ENCODE results near the gene REV1.
"Not testable (repeated sequence)": the region's sequence is repeated elsewhere in the genome, so short reads cannot be mapped to it uniquely, and the experiment has no call there.

REV1 gene

DNA sequence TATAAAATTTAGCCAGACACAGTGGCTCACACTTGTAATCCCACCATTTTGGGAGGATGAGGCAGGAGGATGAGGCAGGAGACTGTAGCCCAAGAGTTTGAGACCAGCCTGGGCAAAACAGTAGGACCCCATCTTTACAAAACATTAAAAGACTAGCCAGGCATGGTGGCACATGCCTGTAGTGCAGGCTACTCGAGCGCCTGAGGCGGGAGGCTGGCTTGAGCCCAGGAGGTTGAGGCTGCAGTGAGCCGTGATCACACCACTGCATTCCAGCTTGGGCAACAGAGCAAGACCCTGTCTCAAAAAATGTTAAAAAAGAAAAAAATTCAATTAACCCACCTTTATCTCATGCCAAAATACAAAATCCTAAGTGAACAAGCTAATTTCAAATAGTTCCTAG, 4.0 kb downstream of the REV1 start:
- peak; percentile 20 for DNase-seq

DNA sequence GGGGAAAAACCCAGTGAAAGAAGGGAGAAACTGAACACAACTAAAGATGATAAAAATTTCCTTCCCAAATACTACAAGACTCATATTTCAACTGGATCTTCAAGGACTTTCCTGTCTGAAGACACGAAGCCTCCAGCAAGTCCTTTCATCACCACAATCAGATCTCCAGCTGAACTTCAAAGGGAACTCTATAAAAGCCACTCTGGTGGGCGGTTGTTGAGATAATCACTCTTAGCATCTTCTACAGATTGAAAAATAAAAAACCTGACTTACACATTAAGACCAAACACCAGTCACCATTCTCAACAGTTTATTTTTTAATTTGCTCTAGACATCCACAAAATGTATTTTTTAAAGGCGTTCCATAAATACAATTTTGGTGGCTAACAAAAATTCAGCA, 4.4 kb downstream of the REV1 start:
- DNase-seq: no peak

DNA sequence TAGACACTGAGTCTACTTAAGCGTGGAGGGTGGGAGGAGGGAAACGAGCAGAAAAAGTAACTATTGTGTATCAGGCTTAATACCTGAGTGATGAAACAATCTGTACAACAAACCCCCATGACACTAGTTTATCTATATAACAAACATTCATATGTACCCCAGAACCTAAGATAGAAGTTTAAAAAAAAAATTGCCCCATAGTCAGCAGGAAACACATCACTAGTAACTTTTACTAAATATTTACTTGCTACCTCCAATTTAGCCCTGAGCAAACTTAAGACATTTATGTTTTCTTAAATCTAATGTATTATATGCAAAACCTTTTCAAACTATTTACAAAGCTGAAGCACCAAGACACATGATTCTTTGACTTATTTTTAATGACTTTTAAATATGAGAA, 5.6 kb downstream of the REV1 start:
- no peak for DNase-seq

DNA sequence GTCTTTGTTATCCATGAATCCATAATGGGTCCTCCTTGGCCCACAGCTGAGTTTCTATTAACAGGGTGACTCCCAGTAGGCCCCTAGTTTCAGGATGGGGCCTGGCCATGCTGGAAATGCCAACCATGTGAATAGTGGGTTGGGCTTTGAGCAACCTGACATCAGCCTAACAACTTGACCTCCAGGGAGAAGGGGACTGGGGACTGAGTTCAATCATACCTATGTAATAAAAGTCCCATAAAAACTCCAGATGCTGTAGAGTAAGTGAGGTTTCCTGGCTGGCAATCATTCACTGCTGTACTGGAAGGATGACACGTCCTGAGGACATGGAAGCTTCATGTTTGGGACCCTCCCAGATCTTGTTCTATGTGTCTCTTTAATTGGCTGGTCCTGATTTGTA, 7.9 kb downstream of the REV1 start:
- DNase-seq: peak; percentile 58

DNA sequence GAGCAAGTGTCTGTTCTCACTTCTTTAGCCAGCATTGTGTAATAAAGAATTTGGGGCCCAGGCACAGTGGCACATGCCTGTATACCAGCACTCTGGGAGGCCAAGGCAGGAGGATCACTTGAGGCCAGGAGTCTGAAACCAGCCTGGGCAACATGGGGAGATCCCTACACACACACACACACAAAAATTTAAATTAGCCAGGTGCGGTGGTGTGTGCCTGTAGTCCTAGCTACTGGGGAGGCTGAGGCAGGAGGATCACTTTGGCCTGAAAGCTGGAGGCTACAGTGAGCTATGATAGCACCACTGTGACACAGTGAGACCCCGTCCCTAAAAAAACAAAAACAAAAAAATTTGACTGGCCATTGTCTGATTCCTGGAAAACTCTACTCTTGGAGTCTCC, 8.3 kb downstream of the REV1 start:
- DNase-seq: no peak

DNA sequence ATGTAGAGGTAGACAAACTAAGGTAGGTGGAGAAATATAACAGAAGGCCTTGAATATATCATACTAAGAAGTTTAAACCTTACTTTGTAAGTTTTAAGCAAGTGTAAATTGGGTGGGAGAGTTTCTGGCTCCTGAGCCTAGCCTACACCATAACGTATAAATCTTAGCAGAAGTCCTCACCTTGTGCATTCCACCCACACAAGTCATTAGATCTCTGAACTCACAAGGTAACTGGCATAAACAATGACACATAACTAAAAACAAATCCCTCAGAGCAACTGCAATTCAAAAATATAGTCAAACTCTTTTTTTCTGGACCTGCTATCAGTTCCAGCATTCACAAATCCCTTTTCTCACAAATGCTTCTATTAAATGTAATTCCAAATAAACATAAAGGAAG, 9.4 kb downstream of the REV1 start:
- DNase-seq: no peak

DNA sequence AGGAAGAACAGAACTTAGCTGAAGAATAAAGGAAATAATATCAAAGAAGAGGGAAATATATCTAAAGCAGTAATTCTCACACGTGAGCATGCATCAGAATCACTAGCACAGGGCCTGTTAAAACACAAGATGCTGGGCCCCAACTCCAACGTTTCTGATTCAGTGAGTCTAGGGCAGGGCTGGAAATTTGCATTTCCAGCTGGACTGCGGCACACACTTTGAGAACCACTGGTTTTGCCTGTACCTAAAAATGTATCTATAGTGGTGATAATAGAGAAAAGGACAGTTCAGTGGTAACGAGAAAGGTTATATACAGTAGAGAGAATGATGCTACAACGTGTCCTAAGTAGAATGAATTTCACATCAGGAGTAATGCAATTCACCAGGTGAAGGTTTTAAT, 11.2 kb downstream of the REV1 start:
- no peak for DNase-seq

DNA sequence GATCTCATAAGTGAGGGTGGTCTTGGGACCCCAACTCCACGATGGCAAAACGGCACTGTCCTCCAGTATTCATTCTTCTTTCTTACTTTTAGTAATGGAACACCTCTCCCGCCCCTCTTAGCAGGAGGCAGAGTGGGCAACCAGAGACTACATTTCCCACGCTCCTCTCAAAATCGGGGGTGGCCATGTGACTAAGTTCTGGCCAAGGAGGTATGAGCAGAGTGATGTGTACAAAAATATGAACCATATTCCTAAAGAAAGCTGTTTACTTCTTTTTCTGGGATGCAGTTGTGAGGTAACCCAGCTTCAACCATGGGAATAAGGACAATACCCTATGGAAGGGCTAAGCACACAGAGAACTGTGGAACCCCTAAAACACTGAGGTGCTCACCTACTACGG, 12.8 kb downstream of the REV1 start:
- no peak for DNase-seq

DNA sequence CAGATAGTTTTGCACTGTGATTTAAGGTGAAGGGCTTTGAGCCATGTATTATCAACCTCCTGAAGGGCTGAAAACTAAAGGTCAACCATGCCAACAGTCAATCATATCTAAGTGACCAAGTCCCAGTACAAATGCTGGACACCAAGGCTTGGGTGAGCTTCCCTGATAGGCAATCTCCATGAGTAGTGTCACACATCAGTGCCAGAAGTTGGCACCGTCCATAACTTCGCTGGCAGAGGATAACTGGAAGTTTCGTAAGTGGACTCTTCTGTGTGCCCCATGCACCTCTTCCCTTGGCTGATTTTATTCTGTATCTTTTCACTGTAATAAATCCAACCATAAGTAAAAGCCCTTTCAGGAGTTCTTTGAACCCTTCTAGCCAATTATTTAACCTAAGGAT, 13.2 kb downstream of the REV1 start:
- no peak for DNase-seq

DNA sequence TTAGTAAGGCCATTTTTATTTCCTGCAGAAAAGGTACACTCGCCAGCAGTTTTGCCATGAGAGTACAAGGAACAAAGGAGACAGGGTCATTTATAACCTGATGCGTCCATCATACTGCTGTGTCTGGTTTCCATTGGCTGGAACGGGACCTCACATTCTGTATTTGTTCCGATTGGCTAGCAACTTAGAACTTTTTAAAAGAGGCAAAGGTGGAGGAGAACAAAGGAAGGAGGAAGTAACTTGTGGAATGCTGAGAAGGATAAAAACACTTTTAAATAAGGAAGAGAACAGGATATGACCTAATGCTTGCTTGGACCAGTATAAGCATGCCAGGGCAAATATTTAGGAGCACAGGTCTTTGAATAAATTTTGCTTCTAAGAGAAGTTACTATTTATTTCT, 14.7 kb downstream of the REV1 start:
- DNase-seq: peak; percentile 38

DNA sequence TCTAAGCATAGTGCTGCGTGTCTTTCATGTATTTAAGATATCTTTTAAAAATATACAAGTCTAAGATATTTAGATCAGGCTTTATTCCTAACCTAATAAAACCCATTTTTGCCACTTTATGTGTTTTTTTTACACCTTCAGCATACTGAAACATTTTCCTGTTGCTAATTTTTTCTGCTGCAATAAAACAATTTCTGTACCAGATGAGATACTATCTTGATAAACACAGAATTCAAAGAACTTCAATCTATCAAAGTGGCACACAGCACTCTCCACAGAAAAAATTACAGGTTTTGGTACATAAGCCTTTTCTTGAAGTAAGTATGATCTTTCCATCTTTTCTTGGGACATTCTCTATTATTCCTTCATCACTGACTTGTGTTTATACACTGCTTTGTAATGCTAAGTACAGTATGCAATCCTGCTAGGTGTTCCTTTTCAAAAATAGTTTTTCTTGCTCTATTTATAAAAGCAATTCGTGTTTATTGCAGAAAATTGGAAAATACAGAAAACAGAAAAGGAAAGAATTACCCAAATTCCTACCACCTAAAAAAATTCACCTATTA, 16.2 kb downstream of the REV1 start:
- DNase-seq: no peak

DNA sequence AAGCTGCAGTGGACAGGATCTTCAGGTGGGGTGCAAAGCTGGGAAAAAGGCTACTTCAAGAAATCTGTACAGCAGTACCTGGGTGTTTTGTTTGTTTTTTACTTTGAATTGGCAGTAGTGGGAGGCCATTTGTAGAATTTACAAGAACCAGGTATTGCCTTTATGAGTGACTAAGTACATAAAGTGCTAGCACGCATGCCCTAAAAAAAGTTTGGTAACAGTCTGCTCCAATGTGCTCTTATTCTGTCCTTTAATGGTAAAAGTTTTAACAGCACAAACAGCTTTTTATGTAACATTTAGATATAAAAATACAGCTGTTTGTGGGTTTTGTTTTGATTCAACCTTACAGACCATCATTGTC, 17.2 kb downstream of the REV1 start:
- DNase-seq: no peak

DNA sequence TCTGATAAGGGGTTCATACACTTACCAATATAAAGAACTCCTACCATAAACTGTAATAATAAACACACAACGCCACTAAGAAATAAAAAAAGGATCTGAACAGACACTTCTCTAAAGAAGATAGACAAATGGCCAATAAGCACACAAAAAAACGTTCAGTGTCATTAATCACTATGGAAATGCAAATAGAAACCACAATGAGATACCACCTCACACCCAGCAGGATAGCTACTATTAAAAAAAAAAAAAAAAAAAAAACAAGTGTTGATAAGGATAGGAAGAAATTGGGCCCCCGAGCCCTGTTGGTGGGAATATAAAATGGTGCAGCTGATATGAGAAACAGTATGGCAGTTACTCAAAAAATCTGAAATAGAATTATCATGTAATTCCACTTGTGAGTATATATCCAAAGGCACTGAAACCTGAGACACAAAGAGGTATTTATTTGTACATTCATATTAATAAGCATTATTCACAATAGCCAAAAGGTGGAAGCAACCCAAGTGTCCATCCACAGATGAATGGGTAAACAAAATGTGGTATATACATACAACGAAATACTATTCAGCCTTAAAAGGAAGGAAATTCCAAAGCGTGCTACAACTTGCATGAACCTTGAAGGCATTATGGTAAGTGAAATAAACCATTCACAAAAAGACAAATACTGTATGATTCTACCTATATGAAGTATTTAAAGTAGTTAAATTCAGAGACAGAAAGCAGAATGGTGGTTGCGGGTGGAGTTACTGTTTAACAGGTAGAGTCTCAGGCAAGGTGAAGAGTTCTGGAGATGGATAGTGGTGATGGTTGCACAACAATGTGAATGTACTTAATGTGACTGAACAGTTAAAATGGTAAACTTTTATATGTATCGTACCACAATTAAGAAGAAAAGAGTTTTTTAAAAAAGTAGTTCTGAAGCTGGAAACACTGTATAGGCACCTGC, 17.9 kb downstream of the REV1 start:
- DNase-seq: no peak

DNA sequence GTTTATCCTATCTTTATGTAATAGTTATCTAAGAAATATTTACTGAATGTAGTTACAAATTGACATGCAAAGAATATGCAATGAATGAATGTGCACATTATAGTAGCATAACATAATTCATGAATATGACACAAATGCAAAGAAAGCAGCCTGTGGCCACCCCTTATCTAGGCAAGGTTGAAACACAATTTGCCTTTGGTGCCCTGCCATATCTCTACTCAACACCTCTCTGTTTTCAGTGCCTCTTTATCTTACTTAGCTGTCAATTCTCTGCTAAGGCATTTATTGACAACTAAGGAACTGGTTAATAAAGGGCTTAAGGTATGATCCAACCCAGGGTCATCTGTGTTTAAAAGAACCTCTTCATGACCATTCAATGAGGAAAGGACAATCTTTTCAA, 18.9 kb downstream of the REV1 start:
- DNase-seq: no peak

DNA sequence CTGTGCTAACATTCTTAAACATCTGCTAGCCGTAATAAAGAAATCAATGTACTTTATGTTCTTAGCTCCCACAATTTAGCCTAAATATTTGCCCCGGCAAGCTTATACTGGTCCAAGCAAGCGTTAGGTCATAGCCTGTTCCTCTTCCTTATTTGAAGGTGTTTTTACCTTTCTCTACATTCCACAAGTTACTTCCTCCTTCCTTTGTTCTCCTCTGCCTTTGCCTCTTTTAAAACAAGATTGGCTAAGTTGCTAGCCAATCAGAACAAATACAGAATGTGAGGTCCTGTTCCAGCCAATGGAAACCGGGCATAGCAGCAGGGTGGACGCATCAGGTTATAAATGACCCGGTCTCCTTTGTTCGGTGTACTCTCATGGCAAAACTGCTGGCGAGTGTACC, 19.4 kb downstream of the REV1 start:
- not testable (repeated sequence) for DNase-seq

DNA sequence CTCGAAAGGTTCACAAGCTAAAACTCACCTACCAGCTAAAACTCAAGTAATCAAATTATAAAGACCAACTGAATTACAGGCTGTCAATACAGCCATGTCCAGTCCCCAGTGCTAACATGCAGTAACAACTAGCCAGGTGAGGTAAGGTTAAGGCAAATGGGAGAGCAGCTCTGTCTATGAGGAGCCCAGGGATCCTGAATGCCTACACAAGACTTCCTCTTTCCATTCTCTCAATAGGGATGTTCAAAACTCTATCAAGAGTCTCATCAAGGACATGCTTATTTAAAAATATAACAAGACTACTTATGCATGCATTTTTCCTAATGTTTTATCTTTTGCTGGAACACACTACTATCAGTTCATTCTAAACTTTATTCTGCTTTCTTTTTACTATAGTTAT, 20.4 kb downstream of the REV1 start:
- no peak for DNase-seq

DNA sequence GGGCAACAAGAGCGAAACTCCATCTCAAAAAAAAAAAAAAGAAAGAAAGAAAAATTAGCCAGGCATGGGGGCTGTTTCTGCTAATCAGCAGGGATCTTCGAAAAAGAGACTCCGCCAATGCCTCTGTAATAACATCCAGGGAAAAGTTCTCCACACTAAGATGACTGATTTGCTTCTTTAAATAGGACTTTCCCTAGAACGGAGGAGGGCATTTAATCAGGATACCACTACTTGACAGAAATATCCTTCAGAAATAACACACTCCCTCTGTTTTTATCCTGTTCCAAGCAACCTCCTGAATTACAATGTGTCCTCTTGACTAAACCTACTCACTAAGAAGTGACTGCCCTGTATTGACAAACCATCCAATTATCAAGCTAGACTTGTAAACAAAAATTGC, 21.7 kb downstream of the REV1 start:
- DNase-seq: no peak

DNA sequence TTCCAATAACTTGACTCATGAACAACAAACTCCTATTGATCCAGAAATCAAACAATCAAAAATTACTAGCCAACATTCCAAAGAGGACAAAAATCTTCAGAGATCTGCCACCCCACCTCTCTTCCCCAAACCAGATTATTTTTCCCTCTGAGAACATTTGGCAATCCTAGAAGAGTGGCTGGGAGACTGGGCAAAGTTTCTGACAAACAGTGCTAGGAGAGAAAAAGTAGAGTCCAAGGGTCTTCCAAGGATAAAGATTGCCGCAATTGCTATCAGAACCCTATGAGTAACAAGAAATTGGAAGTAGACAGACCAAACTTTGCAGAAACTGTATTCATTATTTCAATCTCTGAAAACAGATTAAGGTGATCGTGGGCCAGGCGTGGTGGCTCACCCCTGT, 22.4 kb downstream of the REV1 start:
- DNase-seq: no peak

DNA sequence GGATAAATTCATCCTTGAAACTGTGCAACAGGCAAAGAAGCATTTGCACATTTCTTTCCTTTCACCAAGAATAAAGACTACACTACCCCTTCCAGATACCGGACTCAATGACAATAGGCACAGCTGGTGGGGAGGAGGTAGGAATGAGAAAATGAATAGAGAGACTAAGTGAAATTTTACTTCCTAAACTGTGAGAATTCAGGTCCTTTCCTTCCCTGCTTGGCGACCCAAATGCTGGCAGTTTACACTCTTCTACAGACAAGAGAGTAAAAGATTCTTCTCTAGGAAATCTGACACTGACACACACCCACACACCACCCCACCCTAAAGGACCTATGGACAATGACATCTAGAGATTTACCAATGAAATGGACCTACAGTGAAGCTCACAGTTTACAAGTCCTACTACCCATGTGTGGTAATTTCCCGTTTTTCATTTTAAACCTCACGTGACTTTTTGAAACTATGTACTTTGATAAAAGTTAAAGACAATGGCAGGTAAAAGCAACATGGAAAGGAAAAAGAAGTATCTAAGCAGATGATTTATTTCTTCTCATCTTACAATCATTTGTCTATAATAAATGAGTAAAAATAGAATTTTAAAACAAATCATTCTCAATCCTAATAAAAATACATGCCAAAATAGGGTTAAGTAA, 27.9 kb downstream of the REV1 start:
- DNase-seq: no peak

DNA sequence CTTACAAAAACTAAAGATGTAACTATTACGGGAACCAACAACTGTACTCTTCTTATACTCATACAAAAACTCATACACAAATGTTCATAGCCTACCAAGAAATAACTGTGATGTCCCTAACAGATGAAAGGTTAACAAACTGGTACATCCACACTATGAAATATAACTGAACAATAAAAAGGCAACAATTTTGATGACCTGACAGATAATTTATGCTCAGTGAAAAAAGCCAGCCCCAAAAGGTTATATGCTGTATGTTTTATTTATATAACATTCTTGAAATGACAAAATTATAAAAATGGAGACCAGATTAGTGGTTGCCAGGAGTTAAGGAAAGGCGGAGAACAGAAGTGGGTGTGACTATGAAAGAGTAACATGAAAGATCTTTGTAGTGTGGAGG, 31.3 kb downstream of the REV1 start:
- DNase-seq: no peak

DNA sequence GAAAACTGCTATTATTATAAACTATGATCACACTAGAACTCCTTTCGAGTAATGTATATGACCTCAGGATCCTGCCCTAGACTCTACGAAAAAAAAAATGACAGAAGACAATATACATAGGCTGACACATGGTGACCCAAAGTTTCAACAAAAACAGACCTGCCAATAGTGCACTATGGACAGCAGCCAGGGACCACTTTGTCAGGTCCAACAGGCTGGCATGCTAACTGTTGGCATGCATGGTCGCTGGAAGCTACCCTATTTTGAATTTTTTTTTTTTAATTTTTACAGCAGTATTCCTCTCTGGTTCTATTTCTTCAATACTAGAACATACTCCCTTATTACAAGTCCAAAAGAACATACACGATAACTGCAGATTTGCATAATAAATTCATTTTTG, 38.1 kb downstream of the REV1 start:
- DNase-seq: no peak

DNA sequence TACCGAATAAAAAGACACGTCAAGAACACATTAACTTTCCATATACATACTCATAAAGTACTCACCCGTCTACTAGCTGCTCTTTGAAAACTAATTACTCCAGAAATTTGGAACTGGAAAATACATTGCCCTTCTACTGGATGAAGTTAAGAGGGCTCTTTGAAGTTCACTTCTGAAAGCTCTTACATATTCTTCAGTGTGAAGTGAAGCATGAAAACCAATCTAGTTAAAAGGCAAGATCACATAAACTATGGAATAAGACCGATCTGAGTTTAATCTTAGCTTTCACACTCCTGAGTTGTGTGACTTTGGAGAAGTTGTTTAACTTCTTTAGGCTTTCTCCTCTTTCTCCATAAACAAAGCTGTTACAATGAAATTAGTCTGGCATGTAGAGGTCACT, 38.5 kb downstream of the REV1 start:
- peak; percentile 41 for DNase-seq

DNA sequence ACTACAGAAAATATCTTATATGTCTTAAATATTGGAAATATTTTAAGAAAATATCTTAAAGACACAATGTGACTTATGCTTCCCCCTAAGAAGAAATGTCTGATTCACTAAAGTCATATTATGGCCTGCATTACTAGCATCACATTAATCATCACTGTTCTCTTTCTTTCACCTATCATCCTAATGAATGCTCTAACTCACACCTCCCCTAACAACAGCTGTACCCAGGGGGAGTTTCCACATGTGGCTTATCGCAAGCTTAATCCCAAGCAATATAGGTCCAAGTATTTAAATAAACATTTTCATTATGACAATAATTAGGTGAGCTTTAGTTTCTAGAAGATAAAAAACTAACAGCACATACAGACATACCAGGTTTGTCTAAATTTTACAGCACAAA, 39.6 kb downstream of the REV1 start:
- no peak for DNase-seq

DNA sequence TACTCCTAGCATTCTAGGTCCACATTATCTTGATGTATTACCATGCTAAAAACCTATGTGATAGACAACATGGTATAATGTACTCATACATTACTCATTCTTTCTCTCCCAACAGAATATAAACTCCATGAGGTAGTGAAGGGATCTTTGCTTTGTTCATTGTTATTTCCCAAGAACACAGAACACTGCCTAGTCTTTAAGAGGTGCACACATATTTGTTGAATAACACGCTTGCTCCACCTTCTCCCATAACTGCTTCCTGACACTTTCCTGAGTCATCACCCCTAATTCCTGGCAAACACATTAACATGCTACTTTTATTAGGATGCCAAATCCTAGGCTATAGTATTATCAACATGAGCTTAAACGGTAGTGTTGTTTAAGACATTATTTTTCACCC, 41.3 kb downstream of the REV1 start:
- DNase-seq: no peak

Measured in DMS53 (cell line).